HCT116 (cell line): ENCODE results near the gene PLCL2. TPM values are rescaled to one million over a fixed set of nuclear protein-coding genes. Genes with fewer than 3 reads are reported as not detected.

Experiments used
- ATAC-seq: fragments of 200-7000 bp; cut with Tn5 transposase; 2 replicates; pipeline ENCODE4 v1.9.1; 2020; ENCODE audit warnings: mild to moderate bottlenecking, moderate library complexity
- BruUV-seq: library from RNA; stranded (reverse); fragments of 400-500 nt; replicated peaks from 2 replicates; lab custom pipeline; 2021; lab: Mats Ljungman, UMichigan
- CTCF ChIA-PET: fragments of 300-600 bp; sonication (Branson Sonifier 250); formaldehyde crosslinking; loops from one replicate; lab custom pipeline; 2021; ENCODE audit warnings: antibody characterized with exemption; lab: Charles Lee
- POLR2A ChIA-PET: fragments of 300-600, 350-600 bp; sonication (Branson Sonifier 250); formaldehyde crosslinking; loops from one replicate; lab custom pipeline; 2021; ENCODE audit warnings: antibody characterized with exemption; lab: Charles Lee
- RAD21 ChIA-PET, 2 experiments: fragments of 300-600 bp; sonication (Branson Sonifier 250); formaldehyde crosslinking; loops; one replicate each; lab custom pipeline; 2023; ENCODE audit warnings: low total read pairs in 2 of 2; ENCODE audit not compliant: uncharacterized antibody in 2 of 2, unreplicated experiment in 2 of 2, low non-redundant PET in 1 of 2; lab: Charles Lee
- DNase-seq: peaks from one replicate; pipeline ENCODE4 v3.0.0-alpha.2; 2010; ENCODE audit warnings: low read depth, low spot score
- H2AFZ ChIP-seq: fragments of 200-600 bp; shearing (Covaris generic), sonication (generic); 2 replicates; pipeline ENCODE4 v1.6.1; 2017; ENCODE audit warnings: low read depth, mixed run types, mixed read lengths, antibody characterized with exemption, low read length; ENCODE audit not compliant: poor library complexity, severe bottlenecking
- H3K27ac ChIP-seq: 2 replicates; pipeline ENCODE4 v1.5.1; 2012; ENCODE audit warnings: low read depth, low read length
- H3K27me3 ChIP-seq: fragments of 200-600 bp; sonication (generic); 2 replicates; pipeline ENCODE4 v1.6.1; 2016; ENCODE audit warnings: mixed run types, low read length, mixed read lengths; ENCODE audit not compliant: insufficient read depth
- H3K36me3 ChIP-seq, 2 experiments: fragments of 200-500 bp in 1 of 2; fragments of 200-600 bp in 1 of 2; sonication (Bioruptor generic) in 1 of 2; sonication (generic) in 1 of 2; 2 replicates each; pipeline versions ENCODE4 v1.5.1 to v1.6.1; 2014 to 2016; ENCODE audit warnings: low read length in 2 of 2, inconsistent platforms in 1 of 2, mixed read lengths in 1 of 2, mixed run types in 1 of 2; ENCODE audit not compliant: insufficient read depth in 2 of 2, control insufficient read depth in 1 of 2
- H3K4me1 ChIP-seq, 2 experiments: fragments of 200-600 bp in 1 of 2; sonication (generic) in 1 of 2; 2 replicates each; pipeline versions ENCODE4 v1.5.1 to v1.6.1; 2012 to 2017; ENCODE audit warnings: low read length in 2 of 2, inconsistent platforms in 1 of 2, mild to moderate bottlenecking in 1 of 2, mixed read lengths in 1 of 2, mixed run types in 1 of 2, moderate library complexity in 1 of 2; ENCODE audit not compliant: insufficient read depth in 2 of 2, control insufficient read depth in 1 of 2
- H3K4me2 ChIP-seq: fragments of 200-600 bp; sonication (generic); 2 replicates; pipeline ENCODE4 v1.6.1; 2017; ENCODE audit warnings: mixed run types, low read length, mixed read lengths
- H3K4me3 ChIP-seq, 2 experiments: fragments of 200-600 bp in 1 of 2; sonication (generic) in 1 of 2; replicated peaks in 1 of 2; 2 replicates each; pipeline ENCODE4 v1.5.1; 2011 to 2016; ENCODE audit warnings: low read length in 2 of 2, control low read depth in 1 of 2, low read depth in 1 of 2, mild to moderate bottlenecking in 1 of 2, mixed read lengths in 1 of 2, mixed run types in 1 of 2
- H3K79me2 ChIP-seq: fragments of 200-600 bp; sonication (generic); 2 replicates; pipeline ENCODE4 v1.6.1; 2017; ENCODE audit warnings: mild to moderate bottlenecking, mixed run types, low read length, moderate library complexity, mixed read lengths; ENCODE audit not compliant: insufficient read depth
- H3K9ac ChIP-seq: fragments of 200-600 bp; sonication (generic); 2 replicates; pipeline ENCODE4 v1.6.1; 2016; ENCODE audit warnings: low read length, mixed read lengths
- H3K9me2 ChIP-seq: fragments of 200-600 bp; sonication (generic), shearing (Covaris generic); 2 replicates; pipeline ENCODE4 v1.6.1; 2017; ENCODE audit warnings: mixed run types, mild to moderate bottlenecking, moderate library complexity; ENCODE audit not compliant: insufficient read depth
- H3K9me3 ChIP-seq, 2 experiments: fragments of 200-500 bp in 1 of 2; fragments of 200-600 bp in 1 of 2; sonication (Bioruptor generic) in 1 of 2; sonication (generic) in 1 of 2; 2 replicates each; pipeline ENCODE4 v1.6.1; 2014 to 2017; ENCODE audit warnings: low read length in 2 of 2, mixed read lengths in 2 of 2, inconsistent platforms in 1 of 2, low read depth in 1 of 2, mild to moderate bottlenecking in 1 of 2, mixed run types in 1 of 2, moderate library complexity in 1 of 2; ENCODE audit not compliant: control insufficient read depth in 1 of 2, insufficient read depth in 1 of 2
- H4K20me1 ChIP-seq: fragments of 200-600 bp; sonication (generic), shearing (Covaris generic); 2 replicates; pipeline ENCODE4 v1.6.1; 2017; ENCODE audit warnings: mixed run types, mild to moderate bottlenecking, moderate library complexity; ENCODE audit not compliant: insufficient read depth
- CBX3 ChIP-seq: IDR thresholded peaks from 2 replicates; pipeline ENCODE4 v1.6.1; 2012; ENCODE audit warnings: low read depth
- CEBPB ChIP-seq: IDR thresholded peaks from 2 replicates; pipeline ENCODE4 v1.6.1; 2012; ENCODE audit warnings: low read depth
- EGR1 ChIP-seq: IDR thresholded peaks from 2 replicates; pipeline ENCODE4 v1.6.1; 2012; ENCODE audit warnings: low read depth
- ELF1 ChIP-seq: IDR thresholded peaks from 2 replicates; pipeline ENCODE4 v1.6.1; 2012; ENCODE audit warnings: low read depth, borderline replicate concordance
- EZH2 ChIP-seq: fragments of 200-600 bp; sonication (generic); IDR thresholded peaks from 2 replicates; pipeline ENCODE4 v1.6.1; 2017; ENCODE audit warnings: antibody characterized with exemption, mixed run types
- EZH2phosphoT487 ChIP-seq: fragments of 200-600 bp; IDR thresholded peaks from 2 replicates; pipeline ENCODE4 v1.6.1; 2018; ENCODE audit warnings: antibody characterized with exemption, borderline replicate concordance
- MAX ChIP-seq: IDR thresholded peaks from 2 replicates; pipeline ENCODE4 v1.6.1; 2012
- SIN3A ChIP-seq: IDR thresholded peaks from 2 replicates; pipeline ENCODE4 v1.6.1; 2012; ENCODE audit warnings: low read depth
- SP1 ChIP-seq: IDR thresholded peaks from 2 replicates; pipeline ENCODE4 v1.6.1; 2012; ENCODE audit warnings: low read depth
- SRF ChIP-seq: IDR thresholded peaks from 2 replicates; pipeline ENCODE4 v1.6.1; 2012; ENCODE audit warnings: low read depth
- TCF7L2 ChIP-seq: IDR thresholded peaks from 2 replicates; pipeline ENCODE4 v1.7.0; 2011; ENCODE audit warnings: borderline replicate concordance, inconsistent platforms; ENCODE audit not compliant: insufficient read depth, insufficient read length; ENCODE audit errors: extremely low read depth
- YY1 ChIP-seq: IDR thresholded peaks from 2 replicates; pipeline ENCODE4 v1.6.1; 2011; ENCODE audit warnings: low read length, low read depth, moderate library complexity, mild to moderate bottlenecking; ENCODE audit not compliant: insufficient replicate concordance; ENCODE audit errors: extremely low read depth
- ZBTB33 ChIP-seq: IDR thresholded peaks from 2 replicates; pipeline ENCODE4 v1.6.1; 2011; ENCODE audit warnings: mild to moderate bottlenecking, low read length, moderate library complexity; ENCODE audit not compliant: insufficient replicate concordance; ENCODE audit errors: extremely low read depth
- ZFX ChIP-seq: fragments of 450-650 bp; IDR thresholded peaks from 2 replicates; pipeline ENCODE4 v1.6.1; 2017
- ZNF274 ChIP-seq: fragments of 200-500 bp; sonication (Bioruptor generic); IDR thresholded peaks from 2 replicates; pipeline ENCODE4 v1.6.1; 2014; ENCODE audit warnings: mild to moderate bottlenecking, low read depth, low read length, inconsistent platforms
- intact Hi-C: fragments of 100-400 bp; cut with micrococcal nuclease; formaldehyde crosslinking; loops from 2 replicates; pipeline ENCODE4 v1.10.0; 2022
- total RNA-seq: library from RNA; stranded (reverse); gene quantifications from one replicate; pipeline ENCODE4 v1.2.1, GENCODE V29; 2021; ENCODE audit not compliant: unreplicated experiment

Gene PLCL2
- total RNA-seq, 1 experiment from 2014 or later = 2.2 TPM

DNA sequence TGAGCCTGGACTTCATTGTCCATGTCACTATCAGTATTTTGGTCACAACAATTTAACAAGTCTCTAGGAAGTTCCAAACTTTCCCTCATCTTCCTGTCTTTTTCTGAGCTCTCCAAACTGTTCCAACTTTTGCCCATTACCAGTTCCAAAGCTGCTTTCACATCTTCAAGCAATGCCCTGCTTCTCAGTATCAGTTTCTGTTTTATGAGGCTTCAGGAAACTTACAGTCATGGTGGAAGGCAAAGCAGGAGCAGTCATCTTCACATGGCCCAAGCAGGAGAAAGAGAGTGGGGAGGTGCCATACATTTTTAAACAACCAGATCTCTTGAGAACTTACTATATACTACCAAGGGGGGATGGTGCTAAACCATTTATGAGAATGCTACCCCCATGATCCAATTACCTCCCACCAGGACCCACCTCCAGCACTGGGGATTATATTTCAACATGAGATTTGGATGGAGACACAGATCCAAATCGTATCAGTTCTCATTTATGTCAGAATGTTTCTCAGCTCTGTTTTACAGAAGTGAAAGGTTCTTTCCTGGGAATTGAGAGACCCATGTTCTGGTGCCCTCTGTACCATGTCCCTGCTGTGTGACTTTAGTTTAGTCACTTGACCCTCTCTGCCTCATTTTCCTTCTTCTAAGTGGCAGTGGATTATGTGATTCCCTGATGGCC lies 169.7 kb downstream of the PLCL2 start:
- no peak for DNase-seq
- Histone ChIP-seq H3K4me3 (no peak overlapping the region), H3K4me2 (no peak overlapping the region), H3K27me3 (no peaks in the 10 kb centered on the region), H3K9ac (no peak overlapping the region), H2AFZ (no peak overlapping the region), H3K9me3 (no peaks in the 10 kb centered on the region), H3K79me2 (no peaks in the 10 kb centered on the region), H3K36me3 (no peaks in the 10 kb centered on the region), H4K20me1 (no peaks in the 10 kb centered on the region), H3K27ac (no peak overlapping the region), H3K4me1 (no peaks in the 10 kb centered on the region), H3K9me2 (no peaks in the 10 kb centered on the region)
- ChIA-PET RAD21 (no interaction called here), CTCF (no interaction called here), POLR2A (no interaction called here)
- no TSS peak for BruUV-seq
- TF ChIP-seq ZFX = no peak
- TF ChIP-seq SIN3A = no peak
- no peak for TF ChIP-seq MAX
- no peak for TF ChIP-seq SP1
- no peak for TF ChIP-seq EZH2phosphoT487
- no peak for TF ChIP-seq EGR1
- TF ChIP-seq ZNF274 = no peak
- ATAC-seq = no peak
- intact Hi-C loops = no loop called here

- Histone ChIP-seq H3K79me2 (no peaks in the 10 kb centered on the region), H3K27me3 (no peaks in the 10 kb centered on the region), H3K36me3 (no peaks in the 10 kb centered on the region), H3K4me2 (no peak overlapping the region), H3K4me3 (no peak overlapping the region), H3K9me2 (no peaks in the 10 kb centered on the region), H3K27ac (no peak overlapping the region), H3K4me1 (no peaks in the 10 kb centered on the region), H2AFZ (no peak overlapping the region), H3K9me3 (no peaks in the 10 kb centered on the region), H4K20me1 (no peaks in the 10 kb centered on the region), H3K9ac (no peak overlapping the region)
- no peak for DNase-seq
- ATAC-seq = no peak
- POLR2A ChIA-PET = no interaction called here
- intact Hi-C loops = no loop called here
- CTCF ChIA-PET = no interaction called here
- no TSS peak for BruUV-seq
- TF ChIP-seq ZFX = no peak
- no peak for TF ChIP-seq TCF7L2
- TF ChIP-seq ZBTB33 = no peak
- TF ChIP-seq MAX = no peak
- TF ChIP-seq SP1 = no peak
- TF ChIP-seq CEBPB = no peak
- no peak for TF ChIP-seq SRF
- TF ChIP-seq YY1 = no peak
- no peak for TF ChIP-seq CBX3
- no peak for TF ChIP-seq ELF1
- no peak for TF ChIP-seq EZH2
- RAD21 ChIA-PET = no interaction called here
These were observed 170.2 kb downstream of the PLCL2 start for GRCh38 chr3:17054982-17055343.
